ENCODE data around the gene MZB1. TPM values are rescaled to one million over a fixed set of nuclear protein-coding genes. Genes with fewer than 3 reads are reported as not detected.
A peak's percentile ranks its signal among the peaks of the same experiment; 100 is the strongest.

The MZB1 gene
- polyA plus RNA-seq (not detected in 2 replicates), polyA minus RNA-seq (0.24 and 0.58 TPM in 2 replicates)

- Histone ChIP-seq H3K27ac (ENCODE audit: low read length) (no peak within 1 kb of the TSS), H3K4me3 (ENCODE audit: low read length) (no peak within 1 kb of the TSS), H3F3A (ENCODE audit: insufficient read depth, low read length, poor library complexity, severe bottlenecking) (no peaks in the 10 kb centered on the region), H3K4me2 (ENCODE audit: low read length) (no peak within 1 kb of the TSS), H3K9ac (ENCODE audit: low read length) (no peak within 1 kb of the TSS), H3K9me2 (ENCODE audit: insufficient read depth, low read length) (no peaks in the 10 kb centered on the region), H2AFZ (ENCODE audit: low read depth, low read length) (no peak within 1 kb of the TSS), H3K27me3 (ENCODE audit: insufficient read depth, low read depth, low read length) (peaks cover 39% of the 10 kb centered on the region), H3K9me3 (ENCODE audit: low read length) (no peaks in the 10 kb centered on the region), H3K79me2 (replicated peaks; ENCODE audit: insufficient read depth, low read length) (no peaks in the 10 kb centered on the region), H4K20me1 (ENCODE audit: insufficient read depth) (no peaks in the 10 kb centered on the region), H3K36me3 (ENCODE audit: insufficient read depth, low read length) (no peaks in the 10 kb centered on the region)
- no peak for TF ChIP-seq TAF1 (IDR thresholded peaks at IDR 0.05; ENCODE audit: low read depth)
- no peak for TF ChIP-seq CTCF (IDR thresholded peaks at IDR 0.05; ENCODE audit: poor library complexity, severe bottlenecking)
- TF ChIP-seq MXI1 (conservative IDR thresholded peaks at IDR 0.05; ENCODE audit: poor library complexity, severe bottlenecking): no peak
- no peak for TF ChIP-seq SMC3 (conservative IDR thresholded peaks at IDR 0.05; ENCODE audit: poor library complexity)
- no peak for TF ChIP-seq EP300 (conservative IDR thresholded peaks at IDR 0.05; ENCODE audit: poor library complexity, severe bottlenecking)
- no peak for TF ChIP-seq POLR2AphosphoS5 (IDR thresholded peaks at IDR 0.05)
- TF ChIP-seq RAD21 (conservative IDR thresholded peaks at IDR 0.05): no peak
Observed at GRCh38 chr5:139389701-139390638, at the start of gene MZB1. MZB1 (minus strand) TSS chr5:139389913; CDS start chr5:139389856, 57 bp downstream.

GRCh38 chr5:139439013-139439903 lies 49.5 kb upstream of the MZB1 start, which contains the start of gene DNAJC18:
DNAJC18 (minus strand) TSS chr5:139439525; CDS start chr5:139439445, 80 bp downstream.
- no peaks in the 10 kb centered on the region for H3F3A ChIP-seq (ENCODE audit: insufficient read depth, low read length, poor library complexity, severe bottlenecking)
- peaks cover 3% of the 10 kb centered on the region for H3K79me2 ChIP-seq (replicated peaks; ENCODE audit: insufficient read depth, low read length)
- no peaks in the 10 kb centered on the region for H4K20me1 ChIP-seq (ENCODE audit: insufficient read depth)
- H3K4me3 ChIP-seq (ENCODE audit: low read length): peak within 1 kb of the TSS; percentile 85
- peak within 1 kb of the TSS; percentile 89 for H3K27ac ChIP-seq (ENCODE audit: low read length)
- H3K27me3 ChIP-seq (ENCODE audit: insufficient read depth, low read depth, low read length): no peaks in the 10 kb centered on the region
- no peaks in the 10 kb centered on the region for H3K9me3 ChIP-seq (ENCODE audit: low read length)
- H3K4me2 ChIP-seq (ENCODE audit: low read length): peak within 1 kb of the TSS; percentile 98
- H3K9me2 ChIP-seq (ENCODE audit: insufficient read depth, low read length): no peaks in the 10 kb centered on the region
- H2AFZ ChIP-seq (ENCODE audit: low read depth, low read length): peak within 1 kb of the TSS; percentile 96
- H3K9ac ChIP-seq (ENCODE audit: low read length): peak within 1 kb of the TSS; percentile 95
- TF ChIP-seq EZH2 (IDR thresholded peaks at IDR 0.05; ENCODE audit: borderline replicate concordance, insufficient read depth, low read length, poor library complexity, severe bottlenecking) (no peak), CTCF (IDR thresholded peaks at IDR 0.05; ENCODE audit: poor library complexity, severe bottlenecking) (peak; percentile 25), MXI1 (conservative IDR thresholded peaks at IDR 0.05; ENCODE audit: poor library complexity, severe bottlenecking) (peak; percentile 75), SMC3 (conservative IDR thresholded peaks at IDR 0.05; ENCODE audit: poor library complexity) (peak; percentile 59), EP300 (conservative IDR thresholded peaks at IDR 0.05; ENCODE audit: poor library complexity, severe bottlenecking) (peak; percentile 62), TAF1 (IDR thresholded peaks at IDR 0.05; ENCODE audit: low read depth) (no peak), POLR2AphosphoS5 (IDR thresholded peaks at IDR 0.05) (peak; percentile 86), RAD21 (conservative IDR thresholded peaks at IDR 0.05) (peak; percentile 48), REST (IDR thresholded peaks at IDR 0.05; ENCODE audit: borderline replicate concordance) (peak; percentile 69)
- no peaks in the 10 kb centered on the region for H3K36me3 ChIP-seq (ENCODE audit: insufficient read depth, low read length)

Data from neural cell (in vitro differentiated cells).